Astrocyte (in vitro differentiated cells and primary cell): ENCODE measurements around the gene TRIM44. TPM values are rescaled to one million over a fixed set of nuclear protein-coding genes. Genes with fewer than 3 reads are reported as not detected.

ENCODE experiments used
- DNase-seq: peaks from one replicate; pipeline ENCODE4 v3.0.0-alpha.2; 2010; ENCODE audit warnings: low read depth
- FAIRE-seq: peaks from 2 replicates; lab custom pipeline; 2011; peaks lifted over from hg19 to GRCh38; lab: Jason Lieb, UNC
- H2AFZ ChIP-seq: 2 replicates; pipeline ENCODE4 v1.6.0; 2012; ENCODE audit warnings: low read depth, low read length, inconsistent platforms
- H3K27ac ChIP-seq: 2 replicates; pipeline ENCODE4 v1.5.1; 2011; ENCODE audit warnings: low read depth, low read length, inconsistent platforms
- H3K27me3 ChIP-seq: 2 replicates; pipeline ENCODE4 v1.6.0; 2011; ENCODE audit warnings: low read length, inconsistent platforms; ENCODE audit not compliant: insufficient read depth
- H3K36me3 ChIP-seq: 2 replicates; pipeline ENCODE4 v1.5.1; 2011; ENCODE audit warnings: low read length, inconsistent platforms; ENCODE audit not compliant: insufficient read depth
- H3K4me1 ChIP-seq: 2 replicates; pipeline ENCODE4 v1.5.1; 2011; ENCODE audit warnings: low read length, inconsistent platforms; ENCODE audit not compliant: insufficient read depth
- H3K4me2 ChIP-seq: 2 replicates; pipeline ENCODE4 v1.6.0; 2012; ENCODE audit warnings: low read length, inconsistent platforms
- H3K4me3 ChIP-seq: 2 replicates; pipeline ENCODE4 v1.5.1; 2011; ENCODE audit warnings: low read depth, mild to moderate bottlenecking, low read length, inconsistent platforms; ENCODE audit not compliant: insufficient read depth
- H3K79me2 ChIP-seq: 2 replicates; pipeline ENCODE4 v1.6.0; 2012; ENCODE audit warnings: mild to moderate bottlenecking, low read length, inconsistent platforms; ENCODE audit not compliant: insufficient read depth
- H3K9ac ChIP-seq: 2 replicates; pipeline ENCODE4 v1.6.0; 2012; ENCODE audit warnings: mild to moderate bottlenecking, low read length, inconsistent platforms
- H3K9me3 ChIP-seq: 2 replicates; pipeline ENCODE4 v1.5.1; 2012; ENCODE audit warnings: low read depth, mild to moderate bottlenecking, low read length, inconsistent platforms; ENCODE audit not compliant: insufficient read depth
- H4K20me1 ChIP-seq: 2 replicates; pipeline ENCODE4 v1.6.0; 2012; ENCODE audit warnings: low read length, inconsistent platforms; ENCODE audit not compliant: insufficient read depth
- H3K27ac Mint-ChIP-seq: one replicate; pipeline ENCODE4 v1.8.0; 2021; ENCODE audit warnings: mild to moderate bottlenecking, mixed read lengths; ENCODE audit not compliant: unreplicated experiment
- H3K27me3 Mint-ChIP-seq: one replicate; pipeline ENCODE4 v1.8.0; 2021; ENCODE audit warnings: low read depth, mixed read lengths; ENCODE audit not compliant: unreplicated experiment
- H3K36me3 Mint-ChIP-seq: one replicate; pipeline ENCODE4 v1.8.0; 2021; ENCODE audit warnings: low read depth, mixed read lengths; ENCODE audit not compliant: unreplicated experiment
- H3K4me1 Mint-ChIP-seq: one replicate; pipeline ENCODE4 v1.8.0; 2021; ENCODE audit warnings: low read depth, mixed read lengths; ENCODE audit not compliant: unreplicated experiment
- H3K4me3 Mint-ChIP-seq: one replicate; pipeline ENCODE4 v1.8.0; 2021; ENCODE audit warnings: mild to moderate bottlenecking, moderate library complexity, mixed read lengths; ENCODE audit not compliant: unreplicated experiment
- H3K9me3 Mint-ChIP-seq: one replicate; pipeline ENCODE4 v1.8.0; 2021; ENCODE audit warnings: mild to moderate bottlenecking, mixed read lengths; ENCODE audit not compliant: unreplicated experiment
- EZH2 ChIP-seq: IDR thresholded peaks from 2 replicates; pipeline ENCODE4 v1.6.1; 2012; ENCODE audit warnings: mild to moderate bottlenecking, low read length, inconsistent platforms; ENCODE audit not compliant: insufficient read depth
- total RNA-seq: library from RNA; stranded (reverse); gene quantifications from 2 replicates; pipeline ENCODE4 v1.2.1, GENCODE V29; 2021
- TF ChIP-seq, protein P1 (sequence below): IDR thresholded peaks from 2 replicates; pipeline ENCODE4 v1.5.1; 2011; ENCODE audit warnings: low read depth, mild to moderate bottlenecking, inconsistent platforms, low read length, moderate library complexity; ENCODE audit not compliant: insufficient read depth

The TRIM44 gene
- total RNA-seq, 1 donor from 2014 or later = 61.0 TPM

DNA sequence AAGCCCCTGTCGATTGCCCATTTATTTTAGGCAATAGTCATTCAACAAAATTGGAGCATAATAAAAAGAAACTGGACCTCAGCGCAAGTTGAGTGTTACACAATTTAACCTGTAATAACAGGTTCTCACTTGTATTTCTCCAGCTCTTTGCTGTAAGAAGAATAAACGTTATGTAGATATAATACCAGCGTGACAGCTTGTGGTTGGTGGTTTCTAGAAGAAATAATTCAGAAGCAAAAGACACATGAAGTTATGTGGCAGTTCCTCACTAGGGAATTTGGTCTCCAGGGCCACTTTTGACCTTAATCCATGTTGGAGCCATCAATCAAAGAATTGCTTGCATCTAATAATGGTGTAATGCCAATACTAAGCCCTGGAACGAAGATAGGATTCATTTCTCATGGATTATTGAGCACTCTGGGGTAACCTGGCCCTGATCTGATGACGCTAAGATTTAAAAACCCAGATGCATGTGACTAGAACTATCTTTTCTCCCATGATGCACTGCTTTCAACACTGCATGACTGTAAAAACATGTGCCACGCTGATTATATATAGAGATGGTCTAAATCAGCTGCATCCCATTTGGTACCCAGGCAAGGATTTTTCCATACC is 151.6 kb downstream of the TRIM44 start:
- no peak overlapping the region for H2AFZ ChIP-seq
- no peaks in the 10 kb centered on the region for H3K36me3 ChIP-seq
- Mint-ChIP-seq H3K36me3 (peaks cover 9% of the 10 kb centered on the region), H3K27me3 (no peaks in the 10 kb centered on the region), H3K4me3 (no peak overlapping the region), H3K4me1 (no peaks in the 10 kb centered on the region), H3K9me3 (peaks cover 3% of the 10 kb centered on the region), H3K27ac (no peak overlapping the region)
- H3K9me3 ChIP-seq = no peaks in the 10 kb centered on the region
- no peaks in the 10 kb centered on the region for H3K79me2 ChIP-seq
- H3K4me2 ChIP-seq = no peak overlapping the region
- FAIRE-seq (no peak), DNase-seq (peak; percentile 16)
- H3K4me3 ChIP-seq = no peak overlapping the region
- TF ChIP-seq, protein P1, sequence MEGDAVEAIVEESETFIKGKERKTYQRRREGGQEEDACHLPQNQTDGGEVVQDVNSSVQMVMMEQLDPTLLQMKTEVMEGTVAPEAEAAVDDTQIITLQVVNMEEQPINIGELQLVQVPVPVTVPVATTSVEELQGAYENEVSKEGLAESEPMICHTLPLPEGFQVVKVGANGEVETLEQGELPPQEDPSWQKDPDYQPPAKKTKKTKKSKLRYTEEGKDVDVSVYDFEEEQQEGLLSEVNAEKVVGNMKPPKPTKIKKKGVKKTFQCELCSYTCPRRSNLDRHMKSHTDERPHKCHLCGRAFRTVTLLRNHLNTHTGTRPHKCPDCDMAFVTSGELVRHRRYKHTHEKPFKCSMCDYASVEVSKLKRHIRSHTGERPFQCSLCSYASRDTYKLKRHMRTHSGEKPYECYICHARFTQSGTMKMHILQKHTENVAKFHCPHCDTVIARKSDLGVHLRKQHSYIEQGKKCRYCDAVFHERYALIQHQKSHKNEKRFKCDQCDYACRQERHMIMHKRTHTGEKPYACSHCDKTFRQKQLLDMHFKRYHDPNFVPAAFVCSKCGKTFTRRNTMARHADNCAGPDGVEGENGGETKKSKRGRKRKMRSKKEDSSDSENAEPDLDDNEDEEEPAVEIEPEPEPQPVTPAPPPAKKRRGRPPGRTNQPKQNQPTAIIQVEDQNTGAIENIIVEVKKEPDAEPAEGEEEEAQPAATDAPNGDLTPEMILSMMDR = no peak
- TF ChIP-seq EZH2 = no peak
- H3K27ac ChIP-seq = no peak overlapping the region
- no peak overlapping the region for H3K9ac ChIP-seq
- peaks cover 2% of the 10 kb centered on the region for H4K20me1 ChIP-seq
- no peaks in the 10 kb centered on the region for H3K27me3 ChIP-seq
- H3K4me1 ChIP-seq = no peaks in the 10 kb centered on the region

DNA sequence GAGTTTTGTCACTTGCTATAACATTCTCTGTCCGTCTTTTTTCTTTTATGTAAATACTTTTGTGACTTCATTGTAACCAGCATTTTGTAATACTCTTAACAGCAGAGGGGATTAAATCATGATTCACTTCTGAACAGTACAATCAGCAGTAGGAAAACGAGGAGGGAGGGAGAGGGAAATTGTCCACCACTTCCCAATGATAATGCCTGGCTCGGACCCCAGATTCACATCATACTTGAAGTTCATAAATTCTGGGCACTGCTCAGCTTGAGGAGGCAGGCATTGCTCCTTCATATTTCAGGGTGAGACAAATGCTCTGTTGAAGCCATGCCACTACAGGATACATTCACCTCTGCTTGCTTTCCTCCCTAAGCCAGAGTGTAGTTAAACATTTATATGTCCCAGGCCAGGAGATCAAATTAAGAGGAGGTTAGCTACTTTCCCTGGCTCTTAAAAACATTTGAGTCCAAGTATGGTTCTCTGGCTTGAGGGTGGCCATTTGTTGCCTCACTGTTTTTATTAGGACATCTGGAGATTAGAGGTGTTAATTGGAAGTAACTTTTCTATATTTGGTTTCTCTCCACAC is 152.2 kb downstream of the TRIM44 start:
- DNase-seq (no peak), FAIRE-seq (no peak)
- Mint-ChIP-seq H3K9me3 (peaks cover 5% of the 10 kb centered on the region), H3K27me3 (no peaks in the 10 kb centered on the region), H3K36me3 (peaks cover 11% of the 10 kb centered on the region), H3K4me1 (no peaks in the 10 kb centered on the region), H3K27ac (no peak overlapping the region), H3K4me3 (no peak overlapping the region)
- H3K4me2 ChIP-seq = no peak overlapping the region
- H4K20me1 ChIP-seq = peaks cover 2% of the 10 kb centered on the region
- H3K79me2 ChIP-seq = no peaks in the 10 kb centered on the region
- H3K27ac ChIP-seq = no peak overlapping the region
- H3K4me1 ChIP-seq = no peaks in the 10 kb centered on the region
- no peaks in the 10 kb centered on the region for H3K9me3 ChIP-seq
- H3K27me3 ChIP-seq = no peaks in the 10 kb centered on the region
- H3K4me3 ChIP-seq = no peak overlapping the region
- no peak for TF ChIP-seq EZH2
- TF ChIP-seq, protein P1 = no peak
- H3K36me3 ChIP-seq = no peaks in the 10 kb centered on the region
- no peak overlapping the region for H2AFZ ChIP-seq
- no peak overlapping the region for H3K9ac ChIP-seq
